ENCODE data around the gene GPATCH8. TPM values are rescaled to one million over a fixed set of nuclear protein-coding genes. Genes with fewer than 3 reads are reported as not detected.

The GPATCH8 gene
- total RNA-seq, 1 donor from 2014 or later: 44.1 TPM

DNA sequence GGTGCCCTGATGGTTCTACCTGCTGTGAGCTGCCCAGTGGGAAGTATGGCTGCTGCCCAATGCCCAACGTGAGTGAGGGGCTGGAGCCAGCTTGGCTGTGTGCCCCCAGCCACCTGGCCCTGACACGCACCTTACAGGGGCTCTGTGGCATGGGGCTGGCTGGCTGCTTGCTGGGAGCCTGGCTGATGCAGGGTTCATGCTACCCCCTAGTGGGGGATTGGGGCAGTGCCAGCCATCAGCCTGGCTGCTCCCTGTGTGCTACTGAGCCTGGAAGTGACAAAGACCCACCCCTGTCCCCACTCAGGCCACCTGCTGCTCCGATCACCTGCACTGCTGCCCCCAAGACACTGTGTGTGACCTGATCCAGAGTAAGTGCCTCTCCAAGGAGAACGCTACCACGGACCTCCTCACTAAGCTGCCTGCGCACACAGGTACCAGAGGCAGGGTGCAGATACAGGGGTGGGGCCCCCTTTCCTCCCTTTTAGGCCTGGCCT is 152.4 kb downstream of the GPATCH8 start:
- no peak for TF ChIP-seq EZH2 (IDR thresholded peaks at IDR 0.05)
- TF ChIP-seq, protein P1, sequence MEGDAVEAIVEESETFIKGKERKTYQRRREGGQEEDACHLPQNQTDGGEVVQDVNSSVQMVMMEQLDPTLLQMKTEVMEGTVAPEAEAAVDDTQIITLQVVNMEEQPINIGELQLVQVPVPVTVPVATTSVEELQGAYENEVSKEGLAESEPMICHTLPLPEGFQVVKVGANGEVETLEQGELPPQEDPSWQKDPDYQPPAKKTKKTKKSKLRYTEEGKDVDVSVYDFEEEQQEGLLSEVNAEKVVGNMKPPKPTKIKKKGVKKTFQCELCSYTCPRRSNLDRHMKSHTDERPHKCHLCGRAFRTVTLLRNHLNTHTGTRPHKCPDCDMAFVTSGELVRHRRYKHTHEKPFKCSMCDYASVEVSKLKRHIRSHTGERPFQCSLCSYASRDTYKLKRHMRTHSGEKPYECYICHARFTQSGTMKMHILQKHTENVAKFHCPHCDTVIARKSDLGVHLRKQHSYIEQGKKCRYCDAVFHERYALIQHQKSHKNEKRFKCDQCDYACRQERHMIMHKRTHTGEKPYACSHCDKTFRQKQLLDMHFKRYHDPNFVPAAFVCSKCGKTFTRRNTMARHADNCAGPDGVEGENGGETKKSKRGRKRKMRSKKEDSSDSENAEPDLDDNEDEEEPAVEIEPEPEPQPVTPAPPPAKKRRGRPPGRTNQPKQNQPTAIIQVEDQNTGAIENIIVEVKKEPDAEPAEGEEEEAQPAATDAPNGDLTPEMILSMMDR (IDR thresholded peaks at IDR 0.05): peak; percentile 74
- peaks cover 12% of the 10 kb centered on the region for H3K79me2 ChIP-seq (ENCODE audit: low read depth)
- no peaks in the 10 kb centered on the region for H3K9me3 Mint-ChIP-seq
- H3K9ac ChIP-seq: no peak overlapping the region
- no peak overlapping the region for H3K4me2 ChIP-seq
- H3K9me3 ChIP-seq (ENCODE audit: low read depth): no peaks in the 10 kb centered on the region
- no peaks in the 10 kb centered on the region for H3K36me3 ChIP-seq
- peaks cover 14% of the 10 kb centered on the region for H3K27me3 Mint-ChIP-seq (ENCODE audit: insufficient read depth, low read depth)
- H3K4me1 Mint-ChIP-seq: peaks cover 9% of the 10 kb centered on the region
- peaks cover 49% of the 10 kb centered on the region for H4K20me1 ChIP-seq (ENCODE audit: low read depth)
- H3K27ac ChIP-seq: no peak overlapping the region
- peaks cover 12% of the 10 kb centered on the region for H3K27me3 ChIP-seq
- no peak overlapping the region for H3K4me3 ChIP-seq
- no peak overlapping the region for H3K27ac Mint-ChIP-seq
- peaks cover 29% of the 10 kb centered on the region for H3F3A ChIP-seq (ENCODE audit: low read depth)
- H3K36me3 Mint-ChIP-seq: peaks cover 5% of the 10 kb centered on the region
- H2AFZ ChIP-seq (replicated peaks): no peak overlapping the region
- no peaks in the 10 kb centered on the region for H3K4me1 ChIP-seq
- no peak overlapping the region for H3K4me3 Mint-ChIP-seq
- DNase-seq (ENCODE audit: low spot score): peak; percentile 80

- Histone ChIP-seq H3K79me2 (ENCODE audit: low read depth) (peaks cover 12% of the 10 kb centered on the region), H3K4me1 (no peaks in the 10 kb centered on the region), H3K9ac (no peak overlapping the region), H3K27me3 (peaks cover 12% of the 10 kb centered on the region), H3K4me3 (no peak overlapping the region), H3K4me2 (no peak overlapping the region), H3K27ac (no peak overlapping the region), H3K9me3 (ENCODE audit: low read depth) (no peaks in the 10 kb centered on the region), H4K20me1 (ENCODE audit: low read depth) (peaks cover 38% of the 10 kb centered on the region), H3K36me3 (no peaks in the 10 kb centered on the region), H2AFZ (replicated peaks) (no peak overlapping the region), H3F3A (ENCODE audit: low read depth) (peaks cover 23% of the 10 kb centered on the region)
- TF ChIP-seq EZH2 (IDR thresholded peaks at IDR 0.05) (no peak), EZH2phosphoT487 (IDR thresholded peaks at IDR 0.05) (no peak)
- TF ChIP-seq, protein P1 (IDR thresholded peaks at IDR 0.05): no peak
- Mint-ChIP-seq H3K9me3 (no peaks in the 10 kb centered on the region), H3K27me3 (ENCODE audit: insufficient read depth, low read depth) (peaks cover 17% of the 10 kb centered on the region), H3K4me3 (no peak overlapping the region), H3K27ac (no peak overlapping the region), H3K4me1 (peaks cover 13% of the 10 kb centered on the region), H3K36me3 (peaks cover 5% of the 10 kb centered on the region)
- DNase-seq (ENCODE audit: low spot score): no peak
Measured at GRCh38 chr17:44349553-44350070, 153.6 kb downstream of the GPATCH8 start.

DNA sequence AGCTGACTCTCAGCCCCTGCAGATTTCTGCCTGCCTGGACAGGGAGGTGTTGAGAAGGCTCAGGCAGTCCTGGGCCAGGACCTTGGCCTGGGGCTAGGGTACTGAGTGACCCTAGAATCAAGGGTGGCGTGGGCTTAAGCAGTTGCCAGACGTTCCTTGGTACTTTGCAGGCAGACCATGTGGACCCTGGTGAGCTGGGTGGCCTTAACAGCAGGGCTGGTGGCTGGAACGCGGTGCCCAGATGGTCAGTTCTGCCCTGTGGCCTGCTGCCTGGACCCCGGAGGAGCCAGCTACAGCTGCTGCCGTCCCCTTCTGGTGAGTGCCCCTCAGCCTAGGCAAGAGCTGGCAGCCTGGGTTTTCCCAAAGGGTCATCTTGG is 154.2 kb downstream of the GPATCH8 start:
- Histone ChIP-seq H3K9ac (no peak overlapping the region), H3K9me3 (ENCODE audit: low read depth) (no peaks in the 10 kb centered on the region)
- no peak overlapping the region for H3K27ac Mint-ChIP-seq

More for the DNA sequence above, 154.2 kb downstream of the GPATCH8 start:
- DNase-seq (ENCODE audit: low spot score): no peak
- TF ChIP-seq EZH2 (IDR thresholded peaks at IDR 0.05) (no peak), EZH2phosphoT487 (IDR thresholded peaks at IDR 0.05) (no peak)
- TF ChIP-seq, protein P1 (IDR thresholded peaks at IDR 0.05): no peak
- peaks cover 9% of the 10 kb centered on the region for H3K27me3 ChIP-seq
- no peaks in the 10 kb centered on the region for H3K9me3 Mint-ChIP-seq
- no peak overlapping the region for H3K4me3 ChIP-seq
- no peak overlapping the region for H3K27ac ChIP-seq
- peaks cover 20% of the 10 kb centered on the region for H3K27me3 Mint-ChIP-seq (ENCODE audit: insufficient read depth, low read depth)
- H3K36me3 ChIP-seq: no peaks in the 10 kb centered on the region
- no peak overlapping the region for H3K4me2 ChIP-seq
- peaks cover 23% of the 10 kb centered on the region for H3F3A ChIP-seq (ENCODE audit: low read depth)
- H3K4me1 Mint-ChIP-seq: peaks cover 13% of the 10 kb centered on the region
- peaks cover 38% of the 10 kb centered on the region for H4K20me1 ChIP-seq (ENCODE audit: low read depth)
- no peaks in the 10 kb centered on the region for H3K4me1 ChIP-seq
- peaks cover 5% of the 10 kb centered on the region for H3K36me3 Mint-ChIP-seq
- no peak overlapping the region for H2AFZ ChIP-seq (replicated peaks)
- H3K79me2 ChIP-seq (ENCODE audit: low read depth): peaks cover 12% of the 10 kb centered on the region
- H3K4me3 Mint-ChIP-seq: no peak overlapping the region

All from neural progenitor cell (in vitro differentiated cells).